GM10266 (cell line): Measurements from ENCODE around the gene ENTR1.

Experiments used
- DNase-seq: peaks from one replicate; pipeline ENCODE4 v3.0.0; 2012; ENCODE audit errors: extremely low spot score
- CTCF ChIP-seq: IDR thresholded peaks from 2 replicates; pipeline ENCODE4 v1.5.1; 2012; ENCODE audit warnings: mild to moderate bottlenecking, low read depth; ENCODE audit not compliant: control insufficient read depth, insufficient read depth; ENCODE audit errors: missing control alignments

Gene ENTR1

GRCh38 chr9:136358016-136358415 lies 52.4 kb downstream of the ENTR1 start:
- DNase-seq = no peak
- no peak for TF ChIP-seq CTCF

- TF ChIP-seq CTCF = no peak
- no peak for DNase-seq
Measured at GRCh38 chr9:136357202-136357725, 53.1 kb downstream of the ENTR1 start.

GRCh38 chr9:136355616-136356557 lies 54.5 kb downstream of the ENTR1 start:
- no peak for TF ChIP-seq CTCF
- DNase-seq = no peak

- no peak for DNase-seq
- TF ChIP-seq CTCF = no peak
Measured at GRCh38 chr9:136354592-136355085, 55.8 kb downstream of the ENTR1 start.

GRCh38 chr9:136353757-136354488 lies 56.5 kb downstream of the ENTR1 start:
- no peak for DNase-seq
- no peak for TF ChIP-seq CTCF

GRCh38 chr9:136353088-136353487 lies 57.3 kb downstream of the ENTR1 start:
- no peak for DNase-seq

More at GRCh38 chr9:136353088-136353487, 57.3 kb downstream of the ENTR1 start:
- TF ChIP-seq CTCF = no peak
